ENCODE results near the gene DYNLT5.
"Not testable (repeated sequence)": the region's sequence is repeated elsewhere in the genome, so short reads cannot be mapped to it uniquely, and the experiment has no call there.

DYNLT5 gene

GRCh38 chr1:66752000-66752592 is at the start of gene DYNLT5:
Gene DYNLT5, plus strand, starts transcription at chr1:66752459. Its CDS starts 2,200 bp downstream, at chr1:66754659.
- DNase-seq (ENCODE audit: low read depth), result no peak

- DNase-seq (ENCODE audit: low read depth), result no peak
Observed at GRCh38 chr1:66704177-66704875, 47.9 kb upstream of the DYNLT5 start.

- DNase-seq (ENCODE audit: low read depth), result no peak
Observed at GRCh38 chr1:66705110-66705509, 47.1 kb upstream of the DYNLT5 start.

GRCh38 chr1:66711420-66711819 is 40.8 kb upstream of the DYNLT5 start:
- DNase-seq (ENCODE audit: low read depth), result no peak

- DNase-seq (ENCODE audit: low read depth), result no peak
Observed at GRCh38 chr1:66712839-66713238, 39.4 kb upstream of the DYNLT5 start.

GRCh38 chr1:66723985-66724384 is 28.3 kb upstream of the DYNLT5 start:
- DNase-seq (ENCODE audit: low read depth), result no peak

GRCh38 chr1:66725885-66726665 is 26.2 kb upstream of the DYNLT5 start:
- DNase-seq (ENCODE audit: low read depth), result peak; percentile 53

- no peak for DNase-seq (ENCODE audit: low read depth)
Observed at GRCh38 chr1:66728021-66728420, 24.2 kb upstream of the DYNLT5 start.

GRCh38 chr1:66728716-66729115 is 23.5 kb upstream of the DYNLT5 start:
- DNase-seq (ENCODE audit: low read depth), result not testable (repeated sequence)

GRCh38 chr1:66729119-66729518 is 23.1 kb upstream of the DYNLT5 start:
- no peak for DNase-seq (ENCODE audit: low read depth)

GRCh38 chr1:66729523-66729922 is 22.7 kb upstream of the DYNLT5 start:
- DNase-seq (ENCODE audit: low read depth), result no peak

GRCh38 chr1:66730462-66730861 is 21.8 kb upstream of the DYNLT5 start:
- DNase-seq (ENCODE audit: low read depth), result no peak

- DNase-seq (ENCODE audit: low read depth), result no peak
Observed at GRCh38 chr1:66731170-66731865, 20.9 kb upstream of the DYNLT5 start.

GRCh38 chr1:66732407-66733166 is 19.7 kb upstream of the DYNLT5 start:
- DNase-seq (ENCODE audit: low read depth), result no peak

- DNase-seq (ENCODE audit: low read depth), result no peak
Observed at GRCh38 chr1:66733348-66734017, 18.8 kb upstream of the DYNLT5 start.

GRCh38 chr1:66734531-66734930 is 17.7 kb upstream of the DYNLT5 start:
- DNase-seq (ENCODE audit: low read depth), result not testable (repeated sequence)

- DNase-seq (ENCODE audit: low read depth), result no peak
Observed at GRCh38 chr1:66737836-66738235, 14.4 kb upstream of the DYNLT5 start.

GRCh38 chr1:66739401-66740157 is 12.7 kb upstream of the DYNLT5 start:
- no peak for DNase-seq (ENCODE audit: low read depth)

- no peak for DNase-seq (ENCODE audit: low read depth)
Observed at GRCh38 chr1:66745451-66745850, 6.8 kb upstream of the DYNLT5 start.

- no peak for DNase-seq (ENCODE audit: low read depth)
Observed at GRCh38 chr1:66747501-66747900, 4.8 kb upstream of the DYNLT5 start.

Measured in non-pigmented ciliary epithelial cell (primary cell).